Stimulated activated CD8-positive, alpha-beta memory T cell treated with anti-CD3 and anti-CD28 coated beads, Interleukin-7, amount 100 ng/mL, for 1 hour (primary cell): ENCODE measurements around the gene MTMR10.

ENCODE experiments used
- DNase-seq, 2 donors: peaks; one replicate each; pipeline ENCODE4 v3.0.0-alpha.2; 2020; ENCODE audit warnings: low read depth in 2 of 2

Gene MTMR10

DNA sequence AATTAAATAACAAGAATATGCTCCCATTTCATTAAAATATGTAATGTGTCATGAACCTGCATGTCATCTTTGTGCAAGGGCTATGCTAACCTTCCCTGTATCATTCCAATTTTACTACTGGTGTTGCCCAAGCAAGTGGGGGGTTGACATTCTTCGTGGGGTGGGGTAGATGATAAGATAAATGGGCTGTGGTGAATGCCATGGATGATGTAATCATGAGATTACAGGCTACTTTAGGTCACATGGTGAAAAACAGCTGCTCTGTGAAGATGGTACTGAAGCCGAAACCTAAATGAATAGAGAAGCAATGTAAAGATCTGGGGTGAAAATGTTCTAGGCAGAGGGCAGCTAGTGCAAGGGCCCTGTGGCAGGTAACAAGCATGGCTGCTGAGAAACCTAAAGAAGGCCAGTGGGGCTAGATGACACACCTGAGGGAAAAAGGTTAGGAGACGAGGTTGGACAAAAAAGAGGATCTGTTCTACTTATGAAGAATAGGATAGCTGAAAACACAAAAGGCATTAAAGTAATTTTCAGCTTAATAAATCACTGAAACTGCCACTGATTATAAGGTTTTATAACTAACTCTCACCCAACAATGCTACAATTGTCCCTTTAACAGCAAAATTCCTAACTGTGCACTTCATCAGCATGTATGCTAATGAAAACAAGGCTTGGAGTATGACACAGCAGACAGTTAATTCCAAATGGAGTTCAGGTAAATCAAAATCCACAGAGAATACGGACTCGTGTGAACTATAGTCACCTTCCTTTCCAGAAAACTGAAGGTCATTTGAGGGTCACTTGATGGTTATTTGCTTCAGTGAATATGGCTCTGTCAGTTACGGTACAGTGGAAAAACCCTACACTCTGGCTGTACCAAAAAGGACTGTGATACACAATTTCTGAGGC lies 35.0 kb downstream of the MTMR10 start:
- no peak for DNase-seq

DNA sequence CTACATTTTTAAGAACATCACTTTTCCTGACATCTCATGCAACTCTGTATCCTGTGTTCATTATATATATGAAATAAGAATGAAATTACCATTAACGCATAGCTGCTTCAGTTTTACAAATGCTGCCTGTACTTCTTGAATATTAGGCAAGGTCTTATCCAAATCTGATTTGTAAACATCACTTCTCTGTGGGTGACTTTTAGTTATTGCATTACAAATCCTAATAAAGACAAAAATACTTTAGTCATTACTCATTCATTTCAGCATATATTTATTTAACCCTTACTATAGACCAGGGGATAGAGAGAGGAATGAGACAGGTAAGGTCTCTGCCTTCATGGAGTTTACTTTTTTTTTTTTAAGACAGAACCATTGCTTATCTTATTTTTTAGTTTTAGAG lies 36.8 kb downstream of the MTMR10 start:
- no peak for DNase-seq

DNA sequence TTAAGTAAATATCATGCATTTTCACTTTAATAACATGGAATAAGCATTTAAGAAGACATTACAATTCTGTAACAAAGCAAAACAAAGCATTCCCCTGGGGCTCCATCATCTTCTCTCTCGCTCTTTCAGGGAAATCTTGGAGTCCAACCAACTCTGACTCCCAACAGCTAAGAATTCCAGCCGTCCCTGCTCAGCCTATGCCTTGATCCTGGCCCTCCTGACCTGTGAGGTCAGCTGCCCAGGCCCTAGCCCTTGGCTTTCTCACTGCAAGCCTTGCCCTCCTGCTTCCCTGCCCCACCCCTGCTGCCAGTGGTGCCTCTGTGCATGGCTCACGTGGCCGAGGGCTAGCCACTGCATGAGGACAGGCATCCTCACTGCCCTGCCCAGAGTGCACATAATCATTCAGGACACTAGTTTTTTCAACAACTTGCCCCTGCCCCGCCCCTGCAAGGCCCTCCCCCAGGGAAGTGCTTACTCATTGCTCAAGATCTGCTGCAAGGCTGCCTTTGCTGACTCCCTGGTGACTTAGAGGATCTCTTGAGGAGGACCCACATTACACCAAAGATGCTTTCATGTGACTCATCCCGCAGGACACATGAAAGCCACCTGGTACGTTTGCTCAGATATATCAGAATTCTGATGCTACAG lies 37.6 kb downstream of the MTMR10 start:
- DNase-seq = no peak

DNA sequence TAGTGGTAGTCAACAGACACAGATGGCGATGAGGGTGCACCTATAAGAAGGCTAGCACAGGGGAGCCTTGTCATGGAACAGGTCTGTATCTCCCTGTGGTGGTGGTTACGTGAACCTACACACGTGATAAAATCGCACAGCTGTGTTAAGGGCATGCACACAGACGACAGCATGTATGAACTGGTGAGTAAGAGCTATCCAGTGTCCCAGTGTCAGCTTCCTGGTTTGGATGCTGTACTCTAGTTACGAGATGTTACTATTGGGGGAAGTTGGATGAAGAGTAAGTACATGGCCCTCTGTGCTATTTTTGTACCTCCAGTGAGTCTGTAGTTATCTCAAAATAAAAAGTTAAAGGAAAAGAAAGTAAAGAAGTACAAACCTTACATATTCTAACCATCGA lies 38.2 kb downstream of the MTMR10 start:
- no peak for DNase-seq

DNA sequence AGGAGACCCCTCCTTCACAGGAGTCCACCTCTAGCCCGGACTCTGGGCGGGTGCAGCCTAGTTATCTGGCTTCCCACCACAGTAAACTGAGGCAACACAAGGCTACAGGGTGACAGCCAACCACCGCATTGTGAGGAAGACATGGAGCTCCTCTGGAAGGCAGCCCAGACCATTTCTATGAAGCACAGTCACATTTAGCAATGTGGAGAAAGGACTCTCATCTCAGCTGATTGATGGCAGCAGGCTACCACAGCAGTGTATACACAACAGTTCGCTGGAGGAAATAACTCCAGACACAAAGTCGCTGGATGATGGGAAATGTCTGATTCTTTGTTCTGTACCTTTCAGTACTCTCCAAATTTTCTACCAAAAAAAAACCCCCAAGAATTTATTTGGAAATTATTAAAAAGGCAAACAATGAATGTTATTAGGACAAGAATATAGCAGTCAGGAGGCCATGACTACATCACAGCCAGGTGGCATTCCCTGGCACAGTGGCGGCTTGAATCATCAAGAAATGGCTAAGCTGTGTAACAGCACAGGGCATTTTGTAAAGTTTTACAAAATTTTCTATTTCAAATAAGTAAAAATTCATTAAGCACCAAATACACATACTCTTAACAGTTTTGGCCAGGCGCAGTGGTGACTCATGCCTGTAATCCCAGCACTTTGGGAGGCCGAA lies 47.6 kb downstream of the MTMR10 start:
- no peak for DNase-seq

DNA sequence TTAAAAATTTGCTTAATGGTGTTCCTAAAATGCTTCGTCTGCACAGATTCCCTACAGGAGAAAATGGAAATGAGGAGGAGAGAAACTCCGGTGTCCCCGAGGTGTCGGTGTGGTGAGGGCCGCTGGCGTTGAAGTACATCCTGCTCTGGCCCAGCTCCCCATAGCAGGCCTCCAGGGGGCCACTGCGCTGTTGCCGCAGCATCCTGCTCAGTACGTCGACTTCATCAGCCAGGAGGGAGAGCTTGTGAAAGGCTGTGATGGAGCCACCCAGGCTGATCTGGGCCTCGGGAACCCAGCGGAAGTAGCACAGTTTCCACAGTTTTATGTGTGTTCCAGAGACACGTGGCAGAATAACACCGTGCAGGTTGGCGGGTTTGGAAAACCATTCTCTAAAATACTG lies 49.9 kb downstream of the MTMR10 start:
- DNase-seq = no peak

DNA sequence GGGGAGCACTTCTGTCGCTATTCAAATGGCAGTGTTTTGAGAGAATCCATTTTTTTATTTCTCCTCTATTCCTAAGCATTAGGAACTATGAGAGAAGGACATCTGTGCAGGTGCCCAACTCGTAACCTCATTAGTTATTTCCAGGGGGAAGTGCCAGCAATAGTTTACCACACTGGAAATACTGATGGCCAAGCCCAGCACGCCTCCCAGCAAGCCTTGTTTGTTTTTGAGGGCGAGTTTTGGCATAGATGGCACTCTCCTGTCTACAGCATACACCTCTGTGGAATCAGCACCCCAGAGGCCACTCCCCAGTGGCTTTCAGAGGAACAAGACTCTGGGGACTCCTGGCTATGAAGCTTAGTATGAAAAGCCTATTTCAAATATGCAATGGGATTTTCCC lies 51.1 kb downstream of the MTMR10 start:
- no peak for DNase-seq

DNA sequence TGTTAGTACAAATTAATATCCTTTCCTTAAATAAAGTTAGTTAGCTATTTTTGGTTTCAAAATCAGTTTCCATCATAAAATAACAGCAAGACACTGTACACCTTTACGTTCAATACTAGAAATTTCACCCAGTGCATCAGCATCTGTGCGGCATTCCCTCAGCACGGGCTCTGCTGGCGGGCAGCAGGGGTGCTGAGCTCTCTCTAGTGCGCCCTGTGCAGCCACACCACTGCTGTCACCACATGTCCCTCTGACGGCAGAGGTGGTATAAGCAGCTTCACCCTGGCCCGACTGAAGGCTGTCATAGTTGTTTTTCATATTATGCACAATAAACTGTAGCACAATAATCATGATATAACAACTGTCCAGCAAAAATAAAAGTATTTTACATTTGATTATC lies 52.3 kb downstream of the MTMR10 start:
- no peak for DNase-seq

DNA sequence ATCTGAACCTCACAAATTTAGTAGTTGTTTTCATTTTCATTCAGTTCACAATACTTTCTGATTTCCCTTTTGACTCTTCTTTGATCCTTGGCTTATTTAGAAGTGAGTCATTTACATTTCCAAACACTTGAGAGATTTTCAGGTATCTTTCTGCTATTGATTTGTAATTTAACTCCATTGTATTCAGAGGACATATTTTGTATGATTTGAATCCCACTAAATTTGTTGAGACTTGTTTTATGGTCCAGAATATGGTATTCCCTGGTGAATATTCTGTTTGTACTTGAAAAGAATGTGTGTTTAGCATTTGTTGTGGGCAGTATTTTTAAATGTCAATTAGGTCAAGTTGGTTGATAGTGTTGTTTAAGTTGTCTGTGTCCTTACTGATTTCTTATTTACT lies 58.1 kb downstream of the MTMR10 start:
- DNase-seq = no peak

DNA sequence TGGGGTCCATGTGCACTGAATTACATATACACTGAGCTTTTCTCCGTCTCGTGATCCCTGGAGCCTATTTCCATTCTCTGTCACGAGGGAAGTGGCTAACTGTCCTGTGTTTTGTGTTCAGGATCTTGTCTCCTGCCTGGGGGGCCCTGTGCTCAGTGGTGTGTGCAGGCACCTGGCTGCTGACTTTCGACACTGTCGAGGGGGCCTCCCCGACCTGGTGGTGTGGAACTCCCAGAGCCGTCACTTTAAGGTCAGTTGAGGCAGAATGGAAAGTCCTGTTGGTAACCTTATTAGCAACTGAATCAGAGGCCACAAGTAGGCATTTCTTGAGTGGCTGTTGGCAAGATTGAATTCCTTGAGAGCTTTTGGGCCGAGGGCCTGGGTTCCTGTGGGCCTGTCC lies 61.0 kb downstream of the MTMR10 start:
- DNase-seq = no peak

DNA sequence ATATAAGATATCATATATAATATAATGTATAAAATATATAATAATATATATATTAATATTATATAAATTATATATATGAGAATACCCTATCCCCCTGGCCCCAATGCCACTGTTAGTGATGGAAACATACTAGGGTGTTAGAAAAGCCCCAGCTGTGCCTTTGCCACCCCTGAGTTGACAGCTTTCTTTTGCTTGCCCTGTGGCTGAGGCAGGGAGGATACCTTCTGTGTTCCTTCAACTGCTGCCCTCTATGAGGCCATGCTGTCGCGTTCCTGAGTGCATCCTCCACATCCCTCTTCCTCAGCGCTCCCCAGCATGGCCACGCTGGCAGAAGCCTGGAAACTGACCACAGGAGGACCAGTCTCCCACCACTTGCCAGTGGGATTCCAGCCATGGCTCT lies 61.4 kb downstream of the MTMR10 start:
- DNase-seq = no peak

DNA sequence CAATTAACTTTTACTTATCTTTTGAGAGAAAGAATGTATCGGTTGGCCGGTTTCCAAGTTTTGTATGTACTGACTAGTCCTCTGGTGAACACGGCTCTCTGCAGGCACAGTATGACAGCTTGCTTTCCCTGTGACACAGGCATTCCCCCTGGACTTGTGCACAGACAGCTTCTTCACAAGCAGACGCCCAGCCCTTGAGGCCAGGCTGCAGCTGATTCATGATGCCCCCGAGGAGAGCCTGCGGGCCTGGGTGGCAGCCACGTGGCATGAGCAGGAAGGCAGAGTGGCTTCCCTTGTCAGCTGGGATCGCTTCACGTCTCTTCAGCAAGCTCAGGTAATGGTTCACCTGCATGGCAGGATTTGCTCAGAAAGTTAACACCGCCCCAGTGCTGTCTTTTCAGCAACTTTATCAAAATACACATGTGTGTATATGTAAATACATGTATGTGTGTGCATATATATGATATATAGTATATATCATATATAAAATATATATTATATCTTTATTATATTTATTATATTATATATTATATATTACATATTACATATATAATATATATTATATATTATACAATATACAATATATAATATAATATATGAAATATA lies 62.3 kb downstream of the MTMR10 start:
- no peak for DNase-seq

DNA sequence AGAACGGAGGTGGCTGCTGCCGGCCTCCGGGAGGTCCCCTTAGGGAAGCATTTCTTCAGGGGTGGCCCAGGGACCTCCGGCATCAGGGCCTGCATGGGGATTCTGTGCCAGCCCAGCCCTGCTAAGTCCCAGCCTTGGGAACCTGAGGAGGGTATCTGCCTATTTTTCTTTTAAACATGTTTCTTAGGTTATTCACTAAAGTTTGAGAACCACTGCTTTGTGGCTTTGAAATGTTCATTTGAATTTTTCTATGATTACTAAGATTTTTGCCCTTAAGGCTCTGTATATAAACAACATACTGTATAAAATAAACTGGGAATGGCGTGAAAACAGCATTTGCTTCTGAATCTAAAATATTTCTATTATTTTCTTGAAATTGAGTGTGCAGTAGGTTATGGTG lies 63.4 kb downstream of the MTMR10 start:
- DNase-seq = no peak

DNA sequence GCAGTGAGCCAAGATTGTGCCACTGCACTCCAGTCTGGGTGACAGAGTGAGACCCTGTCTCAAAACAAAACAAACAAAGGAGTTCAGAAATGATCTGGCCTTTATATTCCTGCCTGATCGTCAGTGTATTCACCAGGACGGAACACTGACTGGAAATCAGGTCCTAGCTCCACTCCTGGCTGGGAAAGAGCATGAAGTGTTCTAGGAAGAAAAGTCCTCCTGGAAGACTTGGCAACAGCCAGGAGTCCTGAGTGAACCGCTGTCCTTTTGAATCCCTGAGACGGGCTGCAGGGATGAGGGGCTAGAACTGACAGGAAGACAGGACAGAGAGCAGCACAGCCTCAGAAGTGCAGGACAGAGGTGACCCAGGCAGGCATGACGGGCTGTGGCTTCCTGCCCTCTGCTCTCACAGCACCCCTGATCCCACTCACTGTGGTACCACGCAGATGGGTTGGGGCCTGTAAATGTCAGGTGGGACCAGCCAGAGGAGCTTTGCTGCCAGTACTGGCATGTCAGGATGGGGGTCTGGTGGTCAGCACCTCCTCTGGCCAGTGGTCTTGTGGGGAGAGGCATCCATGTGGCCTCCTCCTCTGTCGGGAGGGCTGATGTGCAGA lies 64.2 kb downstream of the MTMR10 start:
- no peak for DNase-seq

DNA sequence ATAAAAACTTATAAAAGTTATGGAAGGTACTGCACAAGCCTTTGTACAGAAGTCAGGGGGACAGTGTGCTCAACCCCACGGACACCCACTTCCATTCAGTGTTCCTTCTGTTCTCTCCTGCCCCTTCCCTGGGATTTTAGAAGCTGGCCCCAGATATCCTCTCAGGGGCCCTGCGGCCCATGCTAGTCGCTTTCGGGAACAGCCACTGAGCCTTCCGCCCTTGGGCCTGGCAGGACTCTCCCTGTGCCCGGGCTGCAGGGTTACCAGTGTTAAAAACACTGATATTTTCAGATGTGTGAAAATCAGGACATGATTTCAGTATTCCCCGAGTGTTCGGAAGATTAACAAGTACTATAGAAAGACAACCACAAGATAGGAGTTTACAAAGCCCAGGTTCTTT lies 65.3 kb downstream of the MTMR10 start:
- DNase-seq = no peak

DNA sequence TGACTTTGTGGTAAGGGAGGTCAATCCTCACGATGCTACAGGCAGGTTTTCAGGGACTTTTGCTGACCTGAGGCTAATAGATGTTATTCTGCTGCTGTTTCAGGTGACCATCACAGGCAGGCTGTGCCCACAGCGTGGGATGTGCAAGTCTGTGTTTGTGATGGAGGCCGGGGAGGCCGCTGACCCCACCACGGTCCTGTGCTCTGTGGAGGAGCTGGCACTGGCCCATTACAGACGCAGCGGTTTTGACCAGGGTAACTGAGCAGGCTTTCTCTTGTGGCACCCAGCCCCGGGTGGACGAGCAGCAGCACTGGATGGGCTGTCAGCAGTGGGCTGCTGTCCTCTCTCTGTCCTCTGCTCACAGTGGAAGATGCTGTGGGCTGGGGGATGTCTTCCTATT lies 65.7 kb downstream of the MTMR10 start:
- no peak for DNase-seq

DNA sequence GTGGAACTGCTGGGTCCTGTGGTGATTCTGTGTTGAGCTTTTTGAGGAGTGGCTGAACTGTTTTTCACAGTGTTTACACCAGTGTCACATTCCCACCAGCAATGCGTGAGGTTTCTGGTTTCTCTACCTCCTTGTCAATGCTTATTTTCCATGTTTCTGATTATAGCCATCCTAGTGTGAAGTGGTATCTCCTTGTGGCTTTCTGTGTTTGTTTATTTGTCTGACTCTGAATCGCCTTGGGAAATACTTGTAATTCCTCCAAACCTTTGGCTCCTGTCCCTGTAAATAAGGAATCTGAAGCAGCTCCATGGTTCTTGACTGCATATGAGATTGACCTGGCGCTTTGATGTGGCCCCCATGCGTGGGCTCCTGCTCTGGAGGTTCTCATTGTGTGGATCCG lies 67.1 kb downstream of the MTMR10 start:
- DNase-seq = no peak

DNA sequence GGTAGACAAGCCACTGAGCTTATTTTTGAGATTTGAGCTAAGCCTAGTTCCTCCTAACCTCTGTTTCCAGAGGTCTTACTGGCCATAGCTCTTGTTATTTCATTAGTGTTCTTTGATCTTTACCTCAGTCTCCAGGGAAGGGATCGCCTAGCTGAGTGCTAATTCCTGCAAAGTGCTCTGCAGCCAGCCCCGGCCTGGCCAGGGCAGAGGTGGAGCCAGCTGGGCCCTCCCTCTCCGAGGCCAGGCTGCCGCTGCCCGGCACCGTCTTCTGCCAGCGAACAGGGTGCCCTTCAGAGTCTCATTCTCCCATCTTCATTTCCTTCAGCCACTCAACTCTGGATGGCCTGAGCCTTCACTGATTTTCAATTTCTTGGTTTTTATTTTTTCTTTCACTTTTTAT lies 68.0 kb downstream of the MTMR10 start:
- DNase-seq = no peak

DNA sequence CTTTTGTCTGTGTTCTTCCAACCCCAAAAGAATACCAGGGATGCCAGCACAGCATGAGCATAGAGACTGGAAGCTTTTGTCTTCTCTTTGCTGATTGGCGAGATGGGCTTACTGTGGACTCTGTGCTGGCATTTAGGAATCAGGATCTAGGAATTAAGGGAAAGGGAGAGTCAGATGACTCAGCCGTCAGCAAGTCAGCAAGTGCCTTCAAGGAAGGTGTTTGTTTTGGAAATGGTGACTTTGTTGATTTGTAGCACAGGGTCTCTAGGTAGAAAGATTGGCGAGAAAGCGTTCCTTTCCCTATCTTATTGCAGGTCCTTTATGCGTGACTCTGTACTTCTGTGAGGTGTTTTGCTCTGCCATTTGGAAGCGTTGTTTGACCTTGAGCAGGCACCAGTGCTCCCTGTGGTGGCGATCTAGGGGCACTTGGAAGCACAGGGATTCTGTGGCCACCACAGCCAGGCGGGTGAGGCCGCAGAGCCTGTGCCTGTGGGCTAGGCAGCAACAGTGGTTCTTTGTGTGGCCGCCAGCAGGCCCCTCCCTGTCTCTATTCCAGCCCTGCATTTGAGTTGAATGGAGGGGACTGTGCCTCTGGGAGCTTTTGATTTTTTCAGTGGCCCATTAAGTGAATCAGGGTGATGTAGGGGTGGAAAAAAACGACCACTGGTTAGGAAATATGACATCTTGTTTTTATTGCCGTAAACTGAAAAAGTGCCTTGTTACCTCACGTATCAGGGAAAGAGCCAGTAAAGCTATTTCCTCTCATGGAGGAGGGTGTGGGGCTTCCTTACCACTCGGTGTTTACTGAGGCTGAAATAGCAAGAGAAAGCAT lies 68.7 kb downstream of the MTMR10 start:
- DNase-seq = no peak

DNA sequence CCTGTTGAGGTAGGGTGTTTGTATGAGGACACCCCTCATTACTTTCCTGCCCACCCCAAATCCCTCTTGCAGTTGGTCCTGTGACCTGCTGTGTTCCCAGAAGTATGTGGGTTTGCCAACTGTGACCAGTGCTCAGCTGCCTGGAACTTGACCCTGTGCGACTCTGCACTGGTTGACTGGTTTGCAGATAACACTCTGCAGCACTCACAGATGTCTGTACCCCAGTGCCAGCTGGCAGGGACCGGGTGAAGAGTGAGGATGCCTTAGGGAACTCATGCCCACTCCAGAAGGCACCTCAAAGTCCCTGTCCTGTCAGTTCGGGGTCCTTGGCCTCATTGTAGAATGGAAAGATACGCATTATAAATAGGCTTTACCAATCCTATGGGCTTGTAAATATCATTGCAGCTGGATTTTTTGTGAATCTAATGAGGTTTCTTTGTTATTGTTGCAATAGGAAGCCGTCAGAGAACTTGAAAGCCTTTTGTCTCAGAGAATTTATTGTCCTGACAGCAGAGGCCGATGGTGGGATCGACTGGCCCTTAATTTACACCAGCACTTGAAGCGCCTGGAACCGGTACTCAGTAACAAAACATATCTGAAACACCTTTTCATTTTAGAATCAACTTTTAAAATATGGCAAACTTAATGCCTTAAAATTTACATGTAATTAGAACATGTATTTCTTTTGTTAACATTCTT lies 69.5 kb downstream of the MTMR10 start:
- no peak for DNase-seq

DNA sequence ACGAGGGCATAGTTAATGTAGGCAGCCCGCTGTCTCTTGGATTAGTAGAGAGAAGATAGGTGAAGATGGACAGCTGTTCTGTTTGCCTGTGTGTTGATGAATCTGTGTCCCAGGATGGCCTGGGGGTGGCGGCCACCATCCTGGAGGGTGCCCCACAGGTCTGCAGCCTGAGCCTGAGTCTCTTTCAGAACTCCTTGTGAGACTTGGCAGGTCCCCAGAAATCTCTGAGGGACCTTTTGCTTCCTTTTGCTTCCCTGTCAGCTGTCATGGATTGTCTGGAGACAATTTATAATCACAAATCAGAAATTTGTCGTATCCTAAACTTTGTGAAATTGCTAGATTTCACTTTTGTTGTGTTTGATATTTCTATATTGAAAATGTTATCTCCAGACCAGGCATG lies 70.3 kb downstream of the MTMR10 start:
- no peak for DNase-seq
